Stimulated activated naive B cell treated with anti-CD40 and anti-IgM and Interleukin-4, amounts not matched to agents 10 μg/mL and 1 μg/mL and 100 μg/mL, for 72 hours (primary cell): ENCODE data around the gene PAX2.
"Not testable (repeated sequence)": the region's sequence is repeated elsewhere in the genome, so short reads cannot be mapped to it uniquely, and the experiment has no call there.

Experiments used
- ATAC-seq, 2 donors: fragments of 150-1000 bp; cut with Tn5 transposase; replicated peaks; 2 replicates each; pipeline ENCODE4 v1.10.0; 2021; ENCODE audit warnings: moderate library complexity in 1 of 2
- DNase-seq: peaks from one replicate; pipeline ENCODE4 v3.0.0; 2021
- H3K27ac Mint-ChIP-seq: one replicate; pipeline ENCODE4 v1.8.0; 2022; ENCODE audit warnings: mild to moderate bottlenecking, mixed read lengths
- H3K27me3 Mint-ChIP-seq, 2 donors: one replicate each; pipeline ENCODE4 v1.8.0; 2022; ENCODE audit warnings: mixed read lengths in 2 of 2
- H3K36me3 Mint-ChIP-seq, 2 donors: one replicate each; pipeline ENCODE4 v1.8.0; 2022; ENCODE audit warnings: mixed read lengths in 2 of 2, mild to moderate bottlenecking in 1 of 2
- H3K4me1 Mint-ChIP-seq, 2 donors: one replicate each; pipeline ENCODE4 v1.8.0; 2022; ENCODE audit warnings: mixed read lengths in 2 of 2, mild to moderate bottlenecking in 1 of 2
- H3K4me3 Mint-ChIP-seq, 2 donors: one replicate each; pipeline ENCODE4 v1.8.0; 2022; ENCODE audit warnings: mild to moderate bottlenecking in 2 of 2, mixed read lengths in 2 of 2, moderate library complexity in 1 of 2
- H3K9me3 Mint-ChIP-seq, 2 donors: one replicate each; pipeline ENCODE4 v1.8.0; 2022; ENCODE audit warnings: mixed read lengths in 2 of 2, mild to moderate bottlenecking in 1 of 2

Gene PAX2

DNA sequence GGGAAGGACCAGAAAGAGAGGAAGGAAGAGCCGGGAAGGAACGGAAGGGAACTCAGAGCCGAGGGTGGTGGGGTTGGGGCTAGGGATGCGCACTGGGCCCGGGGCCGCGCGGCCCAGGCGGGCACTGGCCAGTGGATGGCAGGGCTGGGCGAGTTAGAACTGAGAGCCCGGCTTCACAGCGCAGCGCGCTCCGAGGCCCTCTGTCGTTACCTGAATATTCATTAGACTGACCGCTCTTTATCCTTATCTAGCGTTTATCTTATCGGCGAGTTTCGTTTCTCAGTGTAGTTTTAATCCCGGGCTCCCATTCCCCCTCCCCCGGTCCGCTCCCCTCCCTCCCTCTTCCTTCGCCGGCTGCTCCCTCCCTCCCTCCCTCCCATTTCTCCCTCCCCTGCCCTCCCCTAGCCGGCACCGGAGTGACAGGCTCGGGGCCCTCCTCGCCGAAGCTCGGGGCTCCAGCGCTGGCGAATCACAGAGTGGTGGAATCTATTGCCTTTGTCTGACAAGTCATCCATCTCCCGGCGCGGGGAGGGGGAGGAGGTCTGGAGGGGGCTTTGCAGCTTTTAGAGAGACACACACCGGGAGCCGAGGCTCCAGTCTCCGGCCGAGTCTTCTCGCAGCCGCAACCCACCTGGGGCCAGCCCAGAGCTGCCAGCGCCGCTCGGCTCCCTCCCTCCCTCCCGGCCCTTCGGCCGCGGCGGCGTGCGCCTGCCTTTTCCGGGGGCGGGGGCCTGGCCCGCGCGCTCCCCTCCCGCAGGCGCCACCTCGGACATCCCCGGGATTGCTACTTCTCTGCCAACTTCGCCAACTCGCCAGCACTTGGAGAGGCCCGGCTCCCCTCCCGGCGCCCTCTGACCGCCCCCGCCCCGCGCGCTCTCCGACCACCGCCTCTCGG lies at the start of gene PAX2:
TSS of gene PAX2 (plus strand) at position 596 of the 895 bp plus-strand sequence. CDS start 679 bp downstream, outside the sequence.
- Mint-ChIP-seq H3K4me3 (peak within 1 kb of the TSS; percentile 64 to 72), H3K36me3 (peaks cover 3 to 5% of the 10 kb centered on the region in 2 donors), H3K9me3 (no peaks in the 10 kb centered on the region), H3K4me1 (peaks cover 52 to 81% of the 10 kb centered on the region in 2 donors), H3K27ac (peak within 1 kb of the TSS; percentile 67), H3K27me3 (peaks cover 79 to 88% of the 10 kb centered on the region in 2 donors)
- ATAC-seq (no peak), DNase-seq (no peak)

- peaks cover 7 to 13% of the 10 kb centered on the region in 2 donors for H3K4me1 Mint-ChIP-seq
- H3K9me3 Mint-ChIP-seq, result peaks cover 0 to 1% of the 10 kb centered on the region in 2 donors
- peak overlapping the region in 1 of 2 donors; percentile 20 for H3K4me3 Mint-ChIP-seq
- peak; percentile 23 for DNase-seq
- peak overlapping the region; percentile 38 for H3K27ac Mint-ChIP-seq
- H3K27me3 Mint-ChIP-seq, result peaks cover 23 to 27% of the 10 kb centered on the region in 2 donors
- no peaks in the 10 kb centered on the region for H3K36me3 Mint-ChIP-seq
- peak; percentile 91 to 96 for ATAC-seq
Measured at GRCh38 chr10:100696477-100696901, 48.9 kb upstream of the PAX2 start.

GRCh38 chr10:100697070-100697469 lies 48.3 kb upstream of the PAX2 start:
- ATAC-seq (peak; percentile 40 to 45), DNase-seq (no peak)
- Mint-ChIP-seq H3K4me1 (peaks cover 7 to 13% of the 10 kb centered on the region in 2 donors), H3K4me3 (no peak overlapping the region), H3K27ac (no peak overlapping the region), H3K27me3 (peaks cover 21 to 24% of the 10 kb centered on the region in 2 donors), H3K9me3 (peaks cover 0 to 1% of the 10 kb centered on the region in 2 donors), H3K36me3 (no peaks in the 10 kb centered on the region)

DNA sequence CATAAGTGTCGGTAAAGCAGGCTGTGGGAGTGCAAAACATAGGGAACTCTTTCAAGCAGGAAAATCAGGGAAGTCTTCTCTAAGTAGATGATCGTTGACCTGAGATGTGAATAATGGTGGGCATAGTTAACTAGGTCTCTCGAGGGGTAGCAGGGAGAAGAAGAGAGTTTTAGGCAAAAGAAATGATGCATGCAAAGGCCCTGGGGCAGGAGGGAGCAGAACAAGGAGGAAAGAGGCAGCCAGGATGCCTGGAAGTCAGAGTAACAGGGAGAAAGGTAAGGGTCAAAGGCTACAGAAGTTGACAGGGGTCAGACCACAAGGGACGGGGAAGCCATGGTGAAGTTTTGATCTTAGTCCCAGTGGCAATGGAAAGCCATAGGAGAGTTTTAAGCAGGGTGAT lies 47.8 kb upstream of the PAX2 start:
- H3K27ac Mint-ChIP-seq, result no peak overlapping the region
- H3K9me3 Mint-ChIP-seq, result peaks cover 0 to 1% of the 10 kb centered on the region in 2 donors
- H3K36me3 Mint-ChIP-seq, result no peaks in the 10 kb centered on the region
- ATAC-seq (no peak), DNase-seq (no peak)
- H3K4me3 Mint-ChIP-seq, result no peak overlapping the region
- H3K4me1 Mint-ChIP-seq, result peaks cover 7 to 13% of the 10 kb centered on the region in 2 donors
- H3K27me3 Mint-ChIP-seq, result peaks cover 17 to 19% of the 10 kb centered on the region in 2 donors

DNA sequence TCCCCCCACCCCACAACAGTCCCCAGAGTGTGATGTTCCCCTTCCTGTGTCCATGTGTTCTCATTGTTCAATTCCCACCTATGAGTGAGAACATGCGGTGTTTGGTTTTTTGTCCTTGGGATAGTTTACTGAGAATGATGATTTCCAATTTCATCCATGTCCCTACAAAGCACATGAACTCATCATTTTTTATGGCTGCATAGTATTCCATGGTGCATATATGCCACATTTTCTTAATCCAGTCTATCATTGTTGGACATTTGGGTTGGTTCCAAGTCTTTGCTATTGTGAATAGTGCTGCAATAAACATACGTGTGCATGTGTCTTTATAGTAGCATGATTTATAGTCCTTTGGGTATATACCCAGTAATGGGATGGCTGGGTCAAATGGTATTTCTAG lies 43.7 kb upstream of the PAX2 start:
- not testable (repeated sequence) for ATAC-seq, H3K4me1 Mint-ChIP-seq, H3K9me3 Mint-ChIP-seq, H3K4me3 Mint-ChIP-seq, DNase-seq, H3K27ac Mint-ChIP-seq, H3K36me3 Mint-ChIP-seq
- peaks cover 31 to 44% of the 10 kb centered on the region in 2 donors for H3K27me3 Mint-ChIP-seq

- no peak for DNase-seq
- ATAC-seq, result no peak
- Mint-ChIP-seq H3K27ac (no peak overlapping the region), H3K4me3 (no peak overlapping the region), H3K4me1 (no peaks in the 10 kb centered on the region), H3K36me3 (no peaks in the 10 kb centered on the region), H3K27me3 (peaks cover 37 to 55% of the 10 kb centered on the region in 2 donors), H3K9me3 (peaks cover 0 to 2% of the 10 kb centered on the region in 2 donors)
Measured at GRCh38 chr10:100705139-100705538, 40.2 kb upstream of the PAX2 start.

GRCh38 chr10:100707261-100707848 lies 38.0 kb upstream of the PAX2 start:
- Mint-ChIP-seq H3K4me1 (no peaks in the 10 kb centered on the region), H3K27ac (no peak overlapping the region), H3K9me3 (peaks cover 0 to 2% of the 10 kb centered on the region in 2 donors), H3K27me3 (peaks cover 57 to 74% of the 10 kb centered on the region in 2 donors), H3K4me3 (no peak overlapping the region), H3K36me3 (no peaks in the 10 kb centered on the region)
- ATAC-seq (no peak), DNase-seq (no peak)

DNA sequence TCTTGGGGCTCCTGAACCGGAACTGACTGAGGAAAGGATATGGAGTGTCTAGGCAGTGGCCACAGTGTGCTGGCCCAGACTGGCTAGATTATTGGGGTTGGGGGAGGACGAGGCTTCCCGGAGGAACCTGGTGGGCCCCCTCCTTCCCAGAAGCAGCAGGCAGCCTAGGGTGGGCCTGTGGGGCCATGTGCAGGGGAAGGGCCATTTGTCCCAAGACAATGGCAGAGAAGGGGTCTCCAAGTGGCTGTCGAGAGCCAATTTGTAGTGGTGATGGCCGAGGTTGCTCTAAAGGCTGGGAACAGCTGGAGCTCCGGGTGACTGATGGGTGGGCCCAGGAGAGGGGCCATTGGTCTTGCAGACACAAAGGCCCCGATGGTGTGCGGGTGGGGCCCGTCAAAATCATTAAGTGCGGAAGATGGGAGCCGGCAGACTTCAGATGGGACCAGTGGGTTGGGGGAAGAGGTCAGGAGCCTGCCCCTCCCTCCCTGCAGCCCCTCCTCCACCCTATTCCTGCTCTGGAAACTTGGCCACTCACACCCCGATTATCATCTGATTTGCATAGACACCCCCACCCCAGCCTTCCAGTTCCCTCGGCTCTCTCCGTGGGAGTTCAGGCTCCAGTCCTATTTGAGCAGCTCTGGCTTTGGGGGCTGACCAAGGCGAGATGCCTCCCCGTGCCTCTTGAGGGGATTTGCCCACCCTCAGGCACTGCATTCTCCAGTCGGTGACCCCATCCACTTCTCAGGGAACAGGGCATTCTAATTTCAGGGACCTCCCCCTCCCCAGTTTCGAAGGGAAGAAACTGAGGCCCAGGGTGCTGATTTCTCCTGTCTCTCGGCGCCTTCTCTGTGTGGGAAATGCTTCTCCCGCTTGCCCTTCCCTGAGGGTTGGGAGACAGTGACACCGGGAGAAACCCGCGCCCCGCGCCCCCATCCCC lies 36.0 kb upstream of the PAX2 start:
- no peaks in the 10 kb centered on the region for H3K36me3 Mint-ChIP-seq
- H3K4me1 Mint-ChIP-seq, result peaks cover 2 to 6% of the 10 kb centered on the region in 2 donors
- peaks cover 67 to 90% of the 10 kb centered on the region in 2 donors for H3K27me3 Mint-ChIP-seq
- H3K4me3 Mint-ChIP-seq, result no peak overlapping the region
- H3K9me3 Mint-ChIP-seq, result peaks cover 0 to 2% of the 10 kb centered on the region in 2 donors
- DNase-seq (no peak), ATAC-seq (no peak)
- H3K27ac Mint-ChIP-seq, result no peak overlapping the region

DNA sequence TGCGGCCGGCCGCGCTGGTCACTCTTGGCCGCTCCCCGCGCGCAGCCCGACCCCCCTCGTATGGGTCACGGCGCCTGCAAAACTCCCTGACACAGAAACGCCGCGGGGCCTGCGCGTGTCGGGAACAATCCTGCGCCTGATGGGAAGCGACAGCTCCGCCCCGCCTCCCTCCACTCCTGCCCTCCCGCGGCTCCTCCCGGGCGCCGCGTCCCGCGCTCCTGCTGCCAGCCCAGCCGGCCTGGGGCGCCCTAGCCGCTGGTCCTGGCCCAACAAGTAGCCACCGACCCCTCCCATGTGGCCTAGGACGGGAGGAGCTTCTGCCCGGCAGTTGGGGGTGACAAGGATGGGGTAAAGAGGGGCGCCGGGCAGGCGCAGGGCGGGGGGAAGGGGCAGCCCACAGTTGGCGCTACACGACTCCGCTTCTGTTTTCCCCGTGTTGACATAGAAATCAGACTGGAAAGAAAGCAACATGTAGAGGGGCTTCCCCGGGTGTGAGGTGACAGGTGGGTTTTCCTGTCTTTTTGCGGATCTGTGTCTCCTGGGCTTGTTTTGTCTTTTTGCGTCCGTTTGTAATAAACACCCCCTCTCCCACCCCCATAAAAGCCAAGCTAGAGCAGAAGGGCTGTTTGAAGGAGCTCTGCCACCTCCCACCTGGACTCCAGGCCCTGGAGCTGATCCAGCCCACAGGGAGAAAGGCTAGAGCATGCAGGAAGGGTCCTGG lies 35.1 kb upstream of the PAX2 start:
- Mint-ChIP-seq H3K9me3 (peaks cover 2 to 3% of the 10 kb centered on the region in 2 donors), H3K4me3 (no peak overlapping the region), H3K4me1 (peaks cover 5 to 10% of the 10 kb centered on the region in 2 donors), H3K36me3 (peaks cover 0 to 3% of the 10 kb centered on the region in 2 donors), H3K27me3 (peaks cover 75 to 90% of the 10 kb centered on the region in 2 donors), H3K27ac (no peak overlapping the region)
- DNase-seq, result no peak
- no peak for ATAC-seq

GRCh38 chr10:100713049-100713858 lies 32.1 kb upstream of the PAX2 start:
- ATAC-seq (no peak), DNase-seq (no peak)
- H3K27ac Mint-ChIP-seq, result no peak overlapping the region
- H3K36me3 Mint-ChIP-seq, result peaks cover 0 to 4% of the 10 kb centered on the region in 2 donors
- H3K27me3 Mint-ChIP-seq, result peaks cover 77 to 93% of the 10 kb centered on the region in 2 donors
- H3K9me3 Mint-ChIP-seq, result peaks cover 0 to 4% of the 10 kb centered on the region in 2 donors
- peaks cover 9 to 15% of the 10 kb centered on the region in 2 donors for H3K4me1 Mint-ChIP-seq
- peak overlapping the region; percentile 60 to 70 for H3K4me3 Mint-ChIP-seq

DNA sequence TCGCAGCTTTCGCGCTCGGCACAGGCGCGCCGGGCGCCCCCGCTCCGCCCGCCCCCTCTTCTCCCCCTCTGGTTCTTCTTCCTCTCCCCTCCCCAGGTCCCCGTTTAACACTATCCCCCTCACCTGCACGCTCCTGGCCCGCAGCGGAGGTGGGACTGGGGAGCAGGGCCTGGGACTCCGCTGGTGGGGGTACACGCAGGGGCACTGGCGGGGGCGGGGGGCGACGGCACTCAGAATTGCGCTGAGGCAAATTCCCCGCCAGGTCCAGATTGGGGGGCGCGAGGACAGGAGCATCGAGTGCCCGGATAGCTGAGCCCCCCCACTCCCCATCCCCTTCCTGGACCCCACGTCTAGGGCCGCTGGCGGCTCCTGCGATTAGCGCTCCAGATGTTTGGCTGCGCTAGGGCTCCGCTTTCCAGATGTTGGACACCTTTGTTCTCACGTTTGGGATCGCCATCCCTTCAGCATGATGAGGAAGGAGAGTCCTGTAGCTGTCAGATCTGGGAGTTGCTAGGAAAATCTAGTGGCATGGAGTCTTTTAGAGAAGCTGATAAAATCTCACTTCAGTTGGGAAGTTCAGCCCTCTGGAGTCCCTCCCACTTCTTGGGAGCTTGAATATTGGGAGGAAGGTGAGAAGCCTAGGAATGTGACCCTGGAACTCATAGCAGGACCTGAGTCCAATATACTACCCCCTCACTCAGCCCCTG lies 31.4 kb upstream of the PAX2 start:
- ATAC-seq (no peak), DNase-seq (no peak)
- Mint-ChIP-seq H3K27me3 (peaks cover 80 to 92% of the 10 kb centered on the region in 2 donors), H3K9me3 (peaks cover 0 to 4% of the 10 kb centered on the region in 2 donors), H3K36me3 (peaks cover 0 to 4% of the 10 kb centered on the region in 2 donors), H3K4me3 (no peak overlapping the region), H3K4me1 (peaks cover 9 to 15% of the 10 kb centered on the region in 2 donors), H3K27ac (no peak overlapping the region)

GRCh38 chr10:100714566-100714950 lies 30.8 kb upstream of the PAX2 start:
- H3K27ac Mint-ChIP-seq, result no peak overlapping the region
- ATAC-seq, result no peak
- no peak overlapping the region for H3K4me3 Mint-ChIP-seq
- DNase-seq, result no peak
- H3K36me3 Mint-ChIP-seq, result peaks cover 0 to 4% of the 10 kb centered on the region in 2 donors
- H3K27me3 Mint-ChIP-seq, result peaks cover 78 to 92% of the 10 kb centered on the region in 2 donors
- H3K4me1 Mint-ChIP-seq, result peaks cover 9 to 15% of the 10 kb centered on the region in 2 donors
- peaks cover 0 to 4% of the 10 kb centered on the region in 2 donors for H3K9me3 Mint-ChIP-seq
